ENCODE measurements around the gene TRPC5OS.
A peak's percentile ranks its signal among the peaks of the same experiment; 100 is the strongest.

The TRPC5OS gene

GRCh38 chrX:111875881-111876280, at the start of gene TRPC5OS:
TRPC5OS (plus strand) TSS chrX:111876181; CDS start chrX:111901850, 25,669 bp downstream.
- DNase-seq (ENCODE audit: low spot score), result no peak

GRCh38 chrX:111829345-111829744, 46.6 kb upstream of the TRPC5OS start:
- DNase-seq (ENCODE audit: low spot score), result no peak

- no peak for DNase-seq (ENCODE audit: low spot score)
Measured at GRCh38 chrX:111830571-111830970, 45.4 kb upstream of the TRPC5OS start.

GRCh38 chrX:111831343-111831742, 44.6 kb upstream of the TRPC5OS start:
- DNase-seq (ENCODE audit: low spot score), result peak; percentile 0

GRCh38 chrX:111837197-111837596, 38.8 kb upstream of the TRPC5OS start:
- DNase-seq (ENCODE audit: low spot score), result no peak

GRCh38 chrX:111847491-111848133, 28.4 kb upstream of the TRPC5OS start:
- DNase-seq (ENCODE audit: low spot score), result no peak

GRCh38 chrX:111848541-111848940, 27.4 kb upstream of the TRPC5OS start:
- no peak for DNase-seq (ENCODE audit: low spot score)

- DNase-seq (ENCODE audit: low spot score), result no peak
Measured at GRCh38 chrX:111850975-111851374, 25.0 kb upstream of the TRPC5OS start.

- no peak for DNase-seq (ENCODE audit: low spot score)
Measured at GRCh38 chrX:111854556-111855490, 21.2 kb upstream of the TRPC5OS start.

- no peak for DNase-seq (ENCODE audit: low spot score)
Measured at GRCh38 chrX:111857534-111858060, 18.4 kb upstream of the TRPC5OS start.

- no peak for DNase-seq (ENCODE audit: low spot score)
Measured at GRCh38 chrX:111861605-111862004, 14.4 kb upstream of the TRPC5OS start.

- DNase-seq (ENCODE audit: low spot score), result no peak
Measured at GRCh38 chrX:111867236-111867635, 8.7 kb upstream of the TRPC5OS start.

- no peak for DNase-seq (ENCODE audit: low spot score)
Measured at GRCh38 chrX:111868726-111869638, 7.0 kb upstream of the TRPC5OS start.

- DNase-seq (ENCODE audit: low spot score), result peak; percentile 43
Measured at GRCh38 chrX:111869639-111870034, 6.3 kb upstream of the TRPC5OS start.

- no peak for DNase-seq (ENCODE audit: low spot score)
Measured at GRCh38 chrX:111874241-111874640, 1.7 kb upstream of the TRPC5OS start.

- DNase-seq (ENCODE audit: low spot score), result no peak
Measured at GRCh38 chrX:111876646-111877045, 665 bp downstream of the TRPC5OS start.

GRCh38 chrX:111877681-111878080, 1.7 kb downstream of the TRPC5OS start:
- DNase-seq (ENCODE audit: low spot score), result no peak

- no peak for DNase-seq (ENCODE audit: low spot score)
Measured at GRCh38 chrX:111880735-111881134, 4.8 kb downstream of the TRPC5OS start.

- DNase-seq (ENCODE audit: low spot score), result no peak
Measured at GRCh38 chrX:111881715-111882114, 5.7 kb downstream of the TRPC5OS start.

GRCh38 chrX:111886678-111887077, 10.7 kb downstream of the TRPC5OS start:
- DNase-seq (ENCODE audit: low spot score), result no peak

GRCh38 chrX:111888600-111888999, 12.6 kb downstream of the TRPC5OS start:
- no peak for DNase-seq (ENCODE audit: low spot score)

GRCh38 chrX:111892375-111892774, 16.4 kb downstream of the TRPC5OS start:
- DNase-seq (ENCODE audit: low spot score), result no peak

Measured in putamen (tissue), 1 donor.